Lung (tissue), 12 donors: ENCODE measurements around the gene GC. TPM values are rescaled to one million over a fixed set of nuclear protein-coding genes. Genes with fewer than 3 reads are reported as not detected.
A peak's percentile ranks its signal among the peaks of the same experiment; 100 is the strongest.

ENCODE experiments used
- ATAC-seq: fragments of 200-7000 bp; cut with Tn5 transposase; one replicate; pipeline ENCODE4 v1.9.1; 2020; ENCODE audit warnings: moderate number of reproducible peaks; ENCODE audit not compliant: insufficient read depth, low FRiP score
- DNase-seq, 3 donors: peaks; one replicate each; pipeline ENCODE4 v3.0.0-alpha.2; 2013 to 2017
- H3K27ac ChIP-seq, 2 donors: one replicate each; pipeline ENCODE4 v1.5.1; 2013; ENCODE audit warnings: mild to moderate bottlenecking in 2 of 2, moderate library complexity in 2 of 2, control low read depth in 1 of 2, inconsistent platforms in 1 of 2, low read depth in 1 of 2, low read length in 1 of 2
- H3K27me3 ChIP-seq, 3 donors: one replicate each; pipeline ENCODE4 v1.5.1; 2013; ENCODE audit warnings: low read length in 2 of 3; ENCODE audit not compliant: control insufficient read depth in 3 of 3, insufficient read depth in 3 of 3
- H3K36me3 ChIP-seq, 4 donors: one replicate each; pipeline ENCODE4 v1.5.1; 2013; ENCODE audit warnings: low read length in 4 of 4, mild to moderate bottlenecking in 1 of 4, moderate library complexity in 1 of 4; ENCODE audit not compliant: control insufficient read depth in 4 of 4, insufficient read depth in 4 of 4
- H3K4me1 ChIP-seq, 5 donors: one replicate each; pipeline ENCODE4 v1.5.1; 2013; ENCODE audit warnings: low read length in 5 of 5, mild to moderate bottlenecking in 2 of 5, moderate library complexity in 1 of 5; ENCODE audit not compliant: control insufficient read depth in 5 of 5, insufficient read depth in 5 of 5
- H3K4me3 ChIP-seq: one replicate; pipeline ENCODE4 v1.5.1; 2013; ENCODE audit warnings: mild to moderate bottlenecking, control low read depth, moderate library complexity
- H3K9ac ChIP-seq, 2 donors: one replicate each; pipeline ENCODE4 v1.5.1; 2013; ENCODE audit warnings: low read length in 2 of 2, control low read depth in 1 of 2; ENCODE audit not compliant: insufficient read depth in 1 of 2
- H3K9me3 ChIP-seq, 4 donors: one replicate each; pipeline ENCODE4 v1.5.1; 2013; ENCODE audit warnings: low read length in 3 of 4, mild to moderate bottlenecking in 1 of 4, moderate library complexity in 1 of 4; ENCODE audit not compliant: control insufficient read depth in 4 of 4, insufficient read depth in 3 of 4
- WGBS, 2 donors: extraction: QIAGEN DNeasy Blood & Tissue Kit; methylation state at CpG; one replicate each; pipeline ENCODE4 v1.1.7; 2013; 5-methylcytosine and 5-hydroxymethylcytosine counted together
- polyA plus RNA-seq, 2 donors: library from polyadenylated mRNA; stranded (reverse); fragments of 200-250 nt; gene quantifications; one replicate each; pipeline ENCODE4 v1.2.1, GENCODE V29; 2013
- total RNA-seq, 2 donors: library from RNA; depleted of rRNA in 1 of 2; stranded (reverse); fragments of >200 nt in 1 of 2; gene quantifications; one replicate each; pipeline ENCODE4 v1.2.1, GENCODE V29; 2014 to 2021
- TF ChIP-seq, protein P1 (sequence below): IDR thresholded peaks from 2 replicates; pipeline ENCODE4 v1.5.1; 2012; ENCODE audit warnings: mild to moderate bottlenecking; ENCODE audit errors: control extremely low read depth, extremely low read depth
- donor health status: control.
- donor health status: control.
- donor health status: Bipolar disorder and iron deficiency.
- donor health status: healthy.
- donor health status: DM: yes; HTN: yes; CAD: no.

The GC gene
- total and polyA plus RNA-seq, 4 donors, result 0.08 to 2.1 TPM; not detected in 2

DNA sequence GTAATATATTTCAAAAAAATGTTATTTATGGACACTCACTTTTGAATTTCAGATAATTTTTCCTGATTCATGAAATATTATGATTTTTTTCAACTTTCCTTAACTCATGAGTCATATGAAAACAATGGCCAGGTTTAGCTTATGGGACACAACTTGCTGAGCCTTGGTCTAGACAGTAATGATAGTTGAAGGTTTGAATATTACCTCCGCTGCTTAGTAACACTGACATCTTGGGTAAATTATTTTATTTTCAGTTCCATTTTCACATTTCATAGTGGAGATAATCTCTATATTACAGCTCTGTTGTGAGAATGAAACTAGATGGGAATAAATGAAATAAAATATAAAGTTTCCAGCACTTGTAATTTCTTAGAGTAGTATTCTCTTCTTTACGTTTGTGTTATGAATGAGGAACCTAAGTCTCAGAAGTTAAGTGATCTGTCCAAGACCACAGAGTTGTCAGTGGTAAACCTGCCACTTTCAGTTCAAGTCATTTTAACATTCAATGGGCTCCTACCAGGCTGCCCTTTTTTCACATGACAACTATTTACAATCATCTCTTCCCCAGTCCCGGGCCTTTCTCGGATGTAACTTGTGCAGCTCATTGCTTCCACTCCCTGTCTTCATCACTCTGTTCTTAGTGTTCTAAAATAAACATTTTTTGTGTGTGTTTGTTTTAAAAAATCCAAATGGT is 46.8 kb upstream of the GC start:
- Histone ChIP-seq H3K9ac (no peak overlapping the region), H3K36me3 (no peaks in the 10 kb centered on the region), H3K4me1 (peaks cover 0 to 2% (median 0%) of the 10 kb centered on the region in 5 donors), H3K9me3 (peaks cover 0 to 3% (median 0%) of the 10 kb centered on the region in 4 donors), H3K27me3 (no peaks in the 10 kb centered on the region), H3K4me3 (no peak overlapping the region), H3K27ac (no peak overlapping the region)
- WGBS, 2 donors, result 67 to 77% methylated on average over 4 of the region's 4 CpGs
- DNase-seq (no peak), ATAC-seq (no peak)
- TF ChIP-seq, protein P1, sequence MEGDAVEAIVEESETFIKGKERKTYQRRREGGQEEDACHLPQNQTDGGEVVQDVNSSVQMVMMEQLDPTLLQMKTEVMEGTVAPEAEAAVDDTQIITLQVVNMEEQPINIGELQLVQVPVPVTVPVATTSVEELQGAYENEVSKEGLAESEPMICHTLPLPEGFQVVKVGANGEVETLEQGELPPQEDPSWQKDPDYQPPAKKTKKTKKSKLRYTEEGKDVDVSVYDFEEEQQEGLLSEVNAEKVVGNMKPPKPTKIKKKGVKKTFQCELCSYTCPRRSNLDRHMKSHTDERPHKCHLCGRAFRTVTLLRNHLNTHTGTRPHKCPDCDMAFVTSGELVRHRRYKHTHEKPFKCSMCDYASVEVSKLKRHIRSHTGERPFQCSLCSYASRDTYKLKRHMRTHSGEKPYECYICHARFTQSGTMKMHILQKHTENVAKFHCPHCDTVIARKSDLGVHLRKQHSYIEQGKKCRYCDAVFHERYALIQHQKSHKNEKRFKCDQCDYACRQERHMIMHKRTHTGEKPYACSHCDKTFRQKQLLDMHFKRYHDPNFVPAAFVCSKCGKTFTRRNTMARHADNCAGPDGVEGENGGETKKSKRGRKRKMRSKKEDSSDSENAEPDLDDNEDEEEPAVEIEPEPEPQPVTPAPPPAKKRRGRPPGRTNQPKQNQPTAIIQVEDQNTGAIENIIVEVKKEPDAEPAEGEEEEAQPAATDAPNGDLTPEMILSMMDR, result no peak

GRCh38 chr4:71828470-71828869 is 44.6 kb upstream of the GC start:
- 89 to 91% methylated on average over 1 of the region's 1 CpG for WGBS, 2 donors
- Histone ChIP-seq H3K27ac (no peak overlapping the region), H3K36me3 (no peaks in the 10 kb centered on the region), H3K4me3 (no peak overlapping the region), H3K27me3 (no peaks in the 10 kb centered on the region), H3K9ac (no peak overlapping the region), H3K9me3 (peaks cover 0 to 3% (median 0%) of the 10 kb centered on the region in 4 donors), H3K4me1 (peaks cover 0 to 2% (median 0%) of the 10 kb centered on the region in 5 donors)
- DNase-seq (peak in 1 of 3 donors; percentile 11), ATAC-seq (no peak)
- TF ChIP-seq, protein P1, result no peak

GRCh38 chr4:71827826-71828225 is 43.9 kb upstream of the GC start:
- WGBS, 2 donors, result 71 to 76% methylated on average over 4 of the region's 4 CpGs
- H3K4me3 ChIP-seq, result no peak overlapping the region
- H3K27me3 ChIP-seq, result no peaks in the 10 kb centered on the region
- TF ChIP-seq, protein P1, result no peak
- no peak overlapping the region for H3K27ac ChIP-seq
- H3K9ac ChIP-seq, result no peak overlapping the region
- no peak for DNase-seq
- no peak for ATAC-seq
- no peaks in the 10 kb centered on the region for H3K9me3 ChIP-seq
- no peaks in the 10 kb centered on the region for H3K36me3 ChIP-seq
- H3K4me1 ChIP-seq, result no peaks in the 10 kb centered on the region
